MM.1S (cell line): ENCODE data around the gene SRGAP3.

ENCODE experiments used
- DNase-seq: peaks from one replicate; pipeline ENCODE4 v3.0.0-alpha.2; 2015
- H2AFZ ChIP-seq: fragments of 300-600 bp; sonication (generic); 2 replicates; pipeline ENCODE4 v1.6.0; 2016; ENCODE audit warnings: antibody characterized with exemption, low read length
- H3F3A ChIP-seq: fragments of 300-600 bp; sonication (generic); 2 replicates; pipeline ENCODE4 v1.6.1; 2016; ENCODE audit warnings: mild to moderate bottlenecking, antibody characterized with exemption, low read length, moderate library complexity, mixed read lengths; ENCODE audit not compliant: insufficient read depth
- H3K27ac ChIP-seq: fragments of 300-600 bp; sonication (generic); 2 replicates; pipeline ENCODE4 v1.5.1; 2016; ENCODE audit warnings: mild to moderate bottlenecking, low read length
- H3K27me3 ChIP-seq: fragments of 300-600 bp; sonication (generic); replicated peaks from 2 replicates; pipeline ENCODE4 v1.6.0; 2016; ENCODE audit warnings: low read length; ENCODE audit not compliant: insufficient read depth
- H3K36me3 ChIP-seq: fragments of 300-600 bp; sonication (generic); replicated peaks from 2 replicates; pipeline ENCODE4 v1.6.1; 2016; ENCODE audit warnings: mild to moderate bottlenecking, low read length, mixed read lengths; ENCODE audit not compliant: insufficient read depth
- H3K4me1 ChIP-seq: fragments of 300-600 bp; sonication (generic); 2 replicates; pipeline ENCODE4 v1.6.1; 2016; ENCODE audit warnings: low read length, mixed read lengths
- H3K4me2 ChIP-seq: fragments of 300-600 bp; sonication (generic); 2 replicates; pipeline ENCODE4 v1.6.0; 2016; ENCODE audit warnings: low read depth, low read length
- H3K4me3 ChIP-seq: fragments of 300-600 bp; sonication (generic); 2 replicates; pipeline ENCODE4 v1.5.1; 2016; ENCODE audit warnings: low read length, mixed read lengths
- H3K79me2 ChIP-seq: fragments of 300-600 bp; sonication (generic); 2 replicates; pipeline ENCODE4 v1.6.1; 2016; ENCODE audit warnings: mixed run types, low read length, mixed read lengths
- H3K9ac ChIP-seq: fragments of 300-600 bp; sonication (generic); 2 replicates; pipeline ENCODE4 v1.6.1; 2016; ENCODE audit warnings: low read length, mixed read lengths
- H3K9me2 ChIP-seq: fragments of 300-600 bp; sonication (generic); replicated peaks from 2 replicates; pipeline ENCODE4 v1.6.1; 2016; ENCODE audit warnings: mild to moderate bottlenecking, low read length, mixed read lengths; ENCODE audit not compliant: insufficient read depth
- H3K9me3 ChIP-seq: fragments of 300-600 bp; sonication (generic); replicated peaks from 2 replicates; pipeline ENCODE4 v1.6.1; 2016; ENCODE audit warnings: mild to moderate bottlenecking, low read length, mixed read lengths; ENCODE audit not compliant: insufficient read depth
- H4K20me1 ChIP-seq: fragments of 300-600 bp; sonication (generic); 2 replicates; pipeline ENCODE4 v1.6.1; 2016; ENCODE audit warnings: mild to moderate bottlenecking, low read length, moderate library complexity, mixed read lengths; ENCODE audit not compliant: insufficient read depth
- EZH2 ChIP-seq: fragments of 300-600 bp; sonication (generic); optimal IDR thresholded peaks from 2 replicates; pipeline ENCODE3; 2017; ENCODE audit warnings: low read depth, mild to moderate bottlenecking, antibody characterized with exemption, low read length, mixed read lengths
- EZH2phosphoT487 ChIP-seq: fragments of 300-600 bp; sonication (generic); IDR thresholded peaks from 2 replicates; pipeline ENCODE4 v1.6.1; 2018; ENCODE audit warnings: antibody characterized with exemption, low read length
- TF ChIP-seq, protein P1 (sequence below): fragments of 300-600 bp; sonication (generic); IDR thresholded peaks from 2 replicates; pipeline ENCODE4 v1.5.1; 2016; ENCODE audit warnings: antibody characterized with exemption, low read length, mixed read lengths

SRGAP3 gene

DNA sequence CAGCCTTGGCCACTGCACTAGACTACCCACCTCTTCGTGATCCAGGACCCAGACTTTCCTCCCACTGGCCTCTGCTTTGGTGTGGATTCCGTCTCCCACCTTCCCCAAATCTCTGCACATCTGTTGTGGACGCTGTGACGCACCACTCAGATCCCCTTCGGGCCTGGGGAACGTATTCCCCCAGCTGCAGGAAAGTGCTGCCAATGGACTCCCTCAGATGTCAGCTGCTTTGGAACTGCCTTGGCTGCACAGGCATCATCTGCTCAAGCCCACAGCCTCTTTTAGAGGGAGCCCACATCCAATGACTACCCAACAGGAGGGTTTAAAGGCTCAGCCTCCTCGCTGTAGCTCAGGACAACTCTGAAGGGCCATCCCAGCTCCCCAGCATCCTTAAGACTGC, 152.0 kb downstream of the SRGAP3 start:
- Histone ChIP-seq H3K4me1 (no peaks in the 10 kb centered on the region), H3K27ac (no peak overlapping the region), H3K9me3 (no peaks in the 10 kb centered on the region), H4K20me1 (no peaks in the 10 kb centered on the region), H3K9ac (no peak overlapping the region), H3K79me2 (no peaks in the 10 kb centered on the region), H3F3A (no peaks in the 10 kb centered on the region), H3K4me3 (no peak overlapping the region), H3K9me2 (no peaks in the 10 kb centered on the region), H3K36me3 (no peaks in the 10 kb centered on the region), H2AFZ (no peak overlapping the region), H3K27me3 (no peaks in the 10 kb centered on the region), H3K4me2 (no peak overlapping the region)
- no peak for TF ChIP-seq EZH2phosphoT487
- TF ChIP-seq, protein P1, sequence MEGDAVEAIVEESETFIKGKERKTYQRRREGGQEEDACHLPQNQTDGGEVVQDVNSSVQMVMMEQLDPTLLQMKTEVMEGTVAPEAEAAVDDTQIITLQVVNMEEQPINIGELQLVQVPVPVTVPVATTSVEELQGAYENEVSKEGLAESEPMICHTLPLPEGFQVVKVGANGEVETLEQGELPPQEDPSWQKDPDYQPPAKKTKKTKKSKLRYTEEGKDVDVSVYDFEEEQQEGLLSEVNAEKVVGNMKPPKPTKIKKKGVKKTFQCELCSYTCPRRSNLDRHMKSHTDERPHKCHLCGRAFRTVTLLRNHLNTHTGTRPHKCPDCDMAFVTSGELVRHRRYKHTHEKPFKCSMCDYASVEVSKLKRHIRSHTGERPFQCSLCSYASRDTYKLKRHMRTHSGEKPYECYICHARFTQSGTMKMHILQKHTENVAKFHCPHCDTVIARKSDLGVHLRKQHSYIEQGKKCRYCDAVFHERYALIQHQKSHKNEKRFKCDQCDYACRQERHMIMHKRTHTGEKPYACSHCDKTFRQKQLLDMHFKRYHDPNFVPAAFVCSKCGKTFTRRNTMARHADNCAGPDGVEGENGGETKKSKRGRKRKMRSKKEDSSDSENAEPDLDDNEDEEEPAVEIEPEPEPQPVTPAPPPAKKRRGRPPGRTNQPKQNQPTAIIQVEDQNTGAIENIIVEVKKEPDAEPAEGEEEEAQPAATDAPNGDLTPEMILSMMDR = no peak
- TF ChIP-seq EZH2 = no peak
- no peak for DNase-seq

DNA sequence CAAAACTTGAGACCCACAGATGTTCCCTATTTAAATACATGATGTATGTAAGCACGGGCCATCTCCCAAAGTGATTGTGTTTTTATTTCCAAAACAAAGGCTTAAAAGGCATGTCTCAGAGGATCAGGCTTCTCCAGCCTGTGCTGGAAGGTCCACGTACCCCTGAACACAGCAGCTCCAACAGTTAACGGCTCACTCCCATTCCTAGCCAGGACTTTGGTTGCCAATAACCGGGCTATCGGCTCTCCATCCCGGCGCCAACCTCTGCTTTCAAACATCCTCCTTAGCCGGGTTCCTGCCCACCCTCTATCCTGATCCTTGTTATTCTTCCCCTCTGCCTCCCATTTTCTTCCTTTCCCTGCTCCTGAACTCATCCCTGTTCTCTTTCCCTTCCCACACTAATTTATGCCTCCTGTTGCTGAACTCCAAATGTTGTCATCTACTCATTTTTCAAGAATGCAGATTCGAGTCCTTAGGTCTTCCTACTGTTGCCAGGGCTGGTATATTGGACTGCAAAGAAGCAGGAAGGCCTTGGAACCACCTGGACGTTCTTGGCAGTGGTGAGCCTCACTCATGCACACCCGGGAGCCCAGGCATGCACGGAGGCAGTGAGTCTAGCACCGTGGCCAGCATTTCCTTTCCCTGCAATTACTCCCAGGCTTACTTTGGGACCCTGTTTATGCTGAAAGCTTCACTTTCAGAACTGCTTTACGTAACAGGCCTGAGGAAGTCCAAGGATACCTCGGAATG, 157.8 kb downstream of the SRGAP3 start:
- H2AFZ ChIP-seq = no peak overlapping the region
- H3K27me3 ChIP-seq = no peaks in the 10 kb centered on the region
- H3K9me3 ChIP-seq = no peaks in the 10 kb centered on the region
- no peaks in the 10 kb centered on the region for H3K4me1 ChIP-seq
- H3K4me2 ChIP-seq = no peak overlapping the region
- TF ChIP-seq EZH2phosphoT487 = no peak
- no peak for TF ChIP-seq EZH2
- H3K27ac ChIP-seq = no peak overlapping the region
- H3K4me3 ChIP-seq = no peak overlapping the region
- no peak overlapping the region for H3K9ac ChIP-seq
- DNase-seq = no peak
- H3K9me2 ChIP-seq = no peaks in the 10 kb centered on the region
- H3K79me2 ChIP-seq = no peaks in the 10 kb centered on the region
- no peaks in the 10 kb centered on the region for H4K20me1 ChIP-seq
- no peaks in the 10 kb centered on the region for H3F3A ChIP-seq
- no peaks in the 10 kb centered on the region for H3K36me3 ChIP-seq

DNA sequence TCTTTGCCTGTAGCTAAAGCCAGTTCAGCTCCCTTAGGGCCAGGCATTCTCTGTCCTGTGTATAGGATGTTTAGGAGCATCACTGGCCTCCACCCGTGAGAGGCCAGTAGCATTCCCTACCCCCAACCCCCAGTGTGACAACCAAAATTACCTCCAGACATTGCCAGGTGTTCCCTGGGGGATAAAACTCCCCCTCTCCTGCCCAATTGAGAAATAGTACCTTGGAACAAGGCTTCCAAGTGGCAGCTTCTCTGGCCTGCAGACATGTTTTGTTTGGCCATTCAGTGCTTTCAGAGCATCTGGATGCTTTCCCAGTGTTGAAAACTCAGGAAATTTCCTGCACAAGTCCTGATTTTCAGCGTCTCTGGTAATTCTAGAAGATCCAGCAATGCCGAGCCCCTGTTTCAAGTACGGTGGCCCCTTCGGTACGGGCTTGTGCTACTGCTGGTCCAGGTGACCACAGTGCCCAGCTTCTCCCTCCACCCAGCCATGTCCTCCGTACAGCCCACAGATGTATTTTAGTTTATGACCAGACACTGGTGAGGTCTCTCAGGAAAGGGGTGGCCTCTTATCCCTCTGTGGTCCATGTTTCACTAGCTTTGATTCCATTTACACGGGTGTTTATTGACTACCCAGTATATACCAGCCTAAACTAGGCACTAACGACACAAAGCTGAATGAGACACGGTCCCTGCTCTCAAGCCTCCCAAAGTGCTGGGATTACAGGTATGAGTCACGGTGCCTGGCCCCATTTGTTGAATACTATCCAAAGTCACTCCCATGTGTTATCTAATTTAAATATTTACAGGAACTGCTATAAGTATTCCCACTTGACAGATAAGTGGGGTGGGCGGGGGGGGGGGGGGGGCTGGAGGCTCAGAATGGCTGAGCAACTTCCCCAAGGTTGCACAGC, 160.7 kb downstream of the SRGAP3 start:
- no peak for DNase-seq

More for the DNA sequence above, 160.7 kb downstream of the SRGAP3 start:
- Histone ChIP-seq H3K27ac (no peak overlapping the region), H3K4me1 (no peaks in the 10 kb centered on the region), H3K9ac (no peak overlapping the region), H3K9me3 (no peaks in the 10 kb centered on the region), H3K4me3 (no peak overlapping the region), H2AFZ (no peak overlapping the region), H3K9me2 (no peaks in the 10 kb centered on the region), H3K27me3 (no peaks in the 10 kb centered on the region), H3K79me2 (no peaks in the 10 kb centered on the region), H3K4me2 (no peak overlapping the region), H4K20me1 (no peaks in the 10 kb centered on the region), H3F3A (no peaks in the 10 kb centered on the region), H3K36me3 (no peaks in the 10 kb centered on the region)
- TF ChIP-seq EZH2 (no peak), EZH2phosphoT487 (no peak)
- TF ChIP-seq, protein P1 = no peak
